Measurements from ENCODE around the gene SPA17.

Gene SPA17

GRCh38 chr11:124728134-124728533 is 54.4 kb downstream of the SPA17 start:
- Mint-ChIP-seq H3K27me3 (ENCODE audit: low read depth, poor library complexity) (peaks cover 78% of the 10 kb centered on the region), H3K36me3 (ENCODE audit: low read depth) (no peaks in the 10 kb centered on the region), H3K27ac (no peak overlapping the region), H3K4me1 (peaks cover 21% of the 10 kb centered on the region), H3K9me3 (no peaks in the 10 kb centered on the region), H3K4me3 (no peak overlapping the region)
- DNase-seq = no peak
- TF ChIP-seq, protein P1, sequence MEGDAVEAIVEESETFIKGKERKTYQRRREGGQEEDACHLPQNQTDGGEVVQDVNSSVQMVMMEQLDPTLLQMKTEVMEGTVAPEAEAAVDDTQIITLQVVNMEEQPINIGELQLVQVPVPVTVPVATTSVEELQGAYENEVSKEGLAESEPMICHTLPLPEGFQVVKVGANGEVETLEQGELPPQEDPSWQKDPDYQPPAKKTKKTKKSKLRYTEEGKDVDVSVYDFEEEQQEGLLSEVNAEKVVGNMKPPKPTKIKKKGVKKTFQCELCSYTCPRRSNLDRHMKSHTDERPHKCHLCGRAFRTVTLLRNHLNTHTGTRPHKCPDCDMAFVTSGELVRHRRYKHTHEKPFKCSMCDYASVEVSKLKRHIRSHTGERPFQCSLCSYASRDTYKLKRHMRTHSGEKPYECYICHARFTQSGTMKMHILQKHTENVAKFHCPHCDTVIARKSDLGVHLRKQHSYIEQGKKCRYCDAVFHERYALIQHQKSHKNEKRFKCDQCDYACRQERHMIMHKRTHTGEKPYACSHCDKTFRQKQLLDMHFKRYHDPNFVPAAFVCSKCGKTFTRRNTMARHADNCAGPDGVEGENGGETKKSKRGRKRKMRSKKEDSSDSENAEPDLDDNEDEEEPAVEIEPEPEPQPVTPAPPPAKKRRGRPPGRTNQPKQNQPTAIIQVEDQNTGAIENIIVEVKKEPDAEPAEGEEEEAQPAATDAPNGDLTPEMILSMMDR (IDR thresholded peaks at IDR 0.05) = no peak

DNA sequence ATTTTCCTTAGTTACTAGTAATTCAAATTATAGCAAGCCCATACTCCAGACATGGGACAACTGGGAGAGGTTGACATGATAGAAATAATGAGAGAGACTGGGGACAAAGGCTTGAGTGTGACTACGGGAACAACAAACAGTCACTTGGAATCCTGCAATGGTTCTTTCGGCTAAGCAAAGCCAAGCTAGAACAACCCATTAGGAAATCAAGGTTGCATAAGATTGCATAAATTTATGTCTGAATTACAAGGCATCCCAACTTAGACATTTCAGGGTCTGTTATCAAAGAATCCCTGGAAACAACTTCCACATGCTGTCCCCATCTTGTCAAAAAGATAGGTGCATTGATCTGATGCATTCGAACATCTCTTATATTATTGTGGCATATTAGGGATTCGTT is 55.9 kb downstream of the SPA17 start:
- Mint-ChIP-seq H3K27me3 (ENCODE audit: low read depth, poor library complexity) (peaks cover 75% of the 10 kb centered on the region), H3K36me3 (ENCODE audit: low read depth) (no peaks in the 10 kb centered on the region), H3K4me1 (peaks cover 17% of the 10 kb centered on the region), H3K4me3 (no peak overlapping the region), H3K27ac (no peak overlapping the region), H3K9me3 (no peaks in the 10 kb centered on the region)
- DNase-seq = no peak
- TF ChIP-seq, protein P1 (IDR thresholded peaks at IDR 0.05) = no peak

- Mint-ChIP-seq H3K27ac (no peak overlapping the region), H3K9me3 (no peaks in the 10 kb centered on the region), H3K4me1 (no peaks in the 10 kb centered on the region), H3K4me3 (no peak overlapping the region), H3K36me3 (ENCODE audit: low read depth) (no peaks in the 10 kb centered on the region), H3K27me3 (ENCODE audit: low read depth, poor library complexity) (peaks cover 79% of the 10 kb centered on the region)
- TF ChIP-seq, protein P1 (IDR thresholded peaks at IDR 0.05) = no peak
- DNase-seq = no peak
Measured at GRCh38 chr11:124732230-124732629, 58.5 kb downstream of the SPA17 start.

DNA sequence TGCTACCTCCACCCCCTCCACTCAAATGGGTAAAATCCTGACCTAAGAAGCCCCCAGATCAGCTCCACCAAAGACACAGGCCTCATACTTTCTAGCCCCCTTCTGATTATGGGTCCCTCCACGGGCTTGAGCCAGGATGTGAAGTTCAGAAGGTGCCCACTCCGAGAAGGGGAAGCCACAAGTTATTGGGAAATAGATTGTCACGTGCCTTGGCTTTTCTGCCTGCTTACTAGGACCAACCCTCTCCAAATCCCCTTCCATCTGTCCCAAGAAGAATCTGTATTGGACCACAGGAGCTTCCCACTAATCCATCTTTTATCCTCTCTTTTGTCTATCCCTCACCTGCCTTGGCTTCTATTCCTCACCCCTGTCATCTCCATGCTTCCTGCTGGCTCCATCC is 63.0 kb downstream of the SPA17 start:
- Mint-ChIP-seq H3K27me3 (ENCODE audit: low read depth, poor library complexity) (peaks cover 94% of the 10 kb centered on the region), H3K4me1 (peaks cover 32% of the 10 kb centered on the region), H3K36me3 (ENCODE audit: low read depth) (no peaks in the 10 kb centered on the region), H3K27ac (no peak overlapping the region), H3K4me3 (no peak overlapping the region), H3K9me3 (no peaks in the 10 kb centered on the region)
- TF ChIP-seq, protein P1 (IDR thresholded peaks at IDR 0.05) = no peak
- DNase-seq = no peak

- H3K36me3 Mint-ChIP-seq (ENCODE audit: low read depth) = no peaks in the 10 kb centered on the region
- no peak for DNase-seq
- no peak overlapping the region for H3K4me3 Mint-ChIP-seq
- H3K27ac Mint-ChIP-seq = no peak overlapping the region
- peaks cover 96% of the 10 kb centered on the region for H3K27me3 Mint-ChIP-seq (ENCODE audit: low read depth, poor library complexity)
- H3K4me1 Mint-ChIP-seq = peaks cover 34% of the 10 kb centered on the region
- TF ChIP-seq, protein P1 (IDR thresholded peaks at IDR 0.05) = no peak
- no peaks in the 10 kb centered on the region for H3K9me3 Mint-ChIP-seq
Measured at GRCh38 chr11:124737638-124738305, 64.1 kb downstream of the SPA17 start.

All from nephron progenitor cell (in vitro differentiated cells).